Neuronal stem cell (in vitro differentiated cells): ENCODE measurements around the gene DLG2.

Experiments used
- DNase-seq: peaks from one replicate; pipeline ENCODE4 v3.0.0-alpha.2; 2013; ENCODE audit warnings: low spot score
- H2AFZ ChIP-seq: one replicate; pipeline ENCODE4 v1.6.1; 2013; ENCODE audit warnings: mild to moderate bottlenecking, low read length, inconsistent platforms
- H2AK5ac ChIP-seq: 2 replicates; pipeline ENCODE4 v1.6.1; 2013; ENCODE audit warnings: low read depth, mild to moderate bottlenecking, inconsistent platforms, low read length, moderate library complexity, mixed read lengths
- H2BK120ac ChIP-seq: 2 replicates; pipeline ENCODE4 v1.6.1; 2013; ENCODE audit warnings: low read depth, mild to moderate bottlenecking, inconsistent platforms, low read length, moderate library complexity, mixed read lengths
- H2BK12ac ChIP-seq: one replicate; pipeline ENCODE4 v1.6.1; 2013; ENCODE audit warnings: low read length, inconsistent platforms
- H2BK15ac ChIP-seq: 2 replicates; pipeline ENCODE4 v1.6.1; 2013; ENCODE audit warnings: mild to moderate bottlenecking, low read length, inconsistent platforms, mixed read lengths
- H2BK5ac ChIP-seq: one replicate; pipeline ENCODE4 v1.6.1; 2013; ENCODE audit warnings: inconsistent platforms, mild to moderate bottlenecking, low read length, moderate library complexity
- H3K14ac ChIP-seq: one replicate; pipeline ENCODE4 v1.6.1; 2013; ENCODE audit warnings: low read length, inconsistent platforms
- H3K18ac ChIP-seq: 2 replicates; pipeline ENCODE4 v1.6.1; 2013; ENCODE audit warnings: low read length, inconsistent platforms
- H3K23ac ChIP-seq: 2 replicates; pipeline ENCODE4 v1.6.1; 2013; ENCODE audit warnings: low read depth, mild to moderate bottlenecking, mixed read lengths, low read length, inconsistent platforms; ENCODE audit not compliant: poor library complexity
- H3K27ac ChIP-seq: replicated peaks from 3 replicates; pipeline ENCODE4 v1.5.1; 2013; ENCODE audit warnings: low read length, inconsistent platforms
- H3K27me3 ChIP-seq, 3 experiments: 2 replicates each; pipeline ENCODE4 v1.6.1; 2013; ENCODE audit warnings: low read length in 3 of 3, mild to moderate bottlenecking in 2 of 3, inconsistent platforms in 1 of 3, low read depth in 1 of 3, mixed read lengths in 1 of 3, moderate library complexity in 1 of 3; ENCODE audit not compliant: control insufficient read depth in 3 of 3, insufficient read depth in 3 of 3
- H3K36me3 ChIP-seq, 2 donors: replicated peaks in 1 of 2; 2 replicates each; pipeline ENCODE4 v1.6.1; 2013; ENCODE audit warnings: low read length in 2 of 2; ENCODE audit not compliant: control insufficient read depth in 2 of 2, insufficient read depth in 2 of 2
- H3K4ac ChIP-seq: 2 replicates; pipeline ENCODE4 v1.6.1; 2013; ENCODE audit warnings: inconsistent platforms, mild to moderate bottlenecking, low read length, moderate library complexity
- H3K4me1 ChIP-seq, 2 donors: 1 replicate in 1 of 2; 2 replicates in 1 of 2; pipeline ENCODE4 v1.6.1; 2013; ENCODE audit warnings: low read length in 2 of 2, low read depth in 1 of 2; ENCODE audit not compliant: control insufficient read depth in 2 of 2, insufficient read depth in 1 of 2
- H3K4me2 ChIP-seq: one replicate; pipeline ENCODE4 v1.6.1; 2013; ENCODE audit warnings: mild to moderate bottlenecking, low read length, inconsistent platforms; ENCODE audit not compliant: insufficient read depth, poor library complexity, severe bottlenecking
- H3K4me3 ChIP-seq, 2 donors: 2 replicates each; pipeline ENCODE4 v1.5.1; 2013; ENCODE audit warnings: low read length in 2 of 2, mild to moderate bottlenecking in 2 of 2, inconsistent platforms in 1 of 2, moderate library complexity in 1 of 2
- H3K79me1 ChIP-seq: one replicate; pipeline ENCODE4 v1.6.1; 2013; ENCODE audit warnings: low read depth, mild to moderate bottlenecking, inconsistent platforms, low read length, moderate library complexity
- H3K9ac ChIP-seq: one replicate; pipeline ENCODE4 v1.6.1; 2013; ENCODE audit warnings: mild to moderate bottlenecking, low read depth, low read length, inconsistent platforms; ENCODE audit not compliant: poor library complexity
- H3K9me3 ChIP-seq, 2 donors: replicated peaks in 1 of 2; 2 replicates each; pipeline versions ENCODE3 to v1.6.1; 2013; ENCODE audit warnings: low read length in 2 of 2, mild to moderate bottlenecking in 2 of 2, inconsistent platforms in 1 of 2, low read depth in 1 of 2, mixed read lengths in 1 of 2, moderate library complexity in 1 of 2; ENCODE audit not compliant: control insufficient read depth in 2 of 2, insufficient read depth in 1 of 2
- H4K8ac ChIP-seq: one replicate; pipeline ENCODE4 v1.6.1; 2013; ENCODE audit warnings: low read depth, mild to moderate bottlenecking, inconsistent platforms, low read length, moderate library complexity
- H4K91ac ChIP-seq: one replicate; pipeline ENCODE4 v1.6.1; 2013; ENCODE audit warnings: low read length, low read depth, mild to moderate bottlenecking, inconsistent platforms; ENCODE audit not compliant: poor library complexity
- WGBS, 2 donors: extraction: QIAGEN DNeasy Blood & Tissue Kit; methylation state at CpG; one replicate each; pipeline ENCODE4 v1.1.7; 2013; ENCODE audit warnings: missing lambda C conversion rate in 2 of 2, mixed read lengths in 1 of 2; ENCODE audit not compliant: insufficient read length in 2 of 2, insufficient replicate concordance in 1 of 2; ENCODE audit errors: extremely low coverage in 2 of 2; 5-methylcytosine and 5-hydroxymethylcytosine counted together

Gene DLG2

DNA sequence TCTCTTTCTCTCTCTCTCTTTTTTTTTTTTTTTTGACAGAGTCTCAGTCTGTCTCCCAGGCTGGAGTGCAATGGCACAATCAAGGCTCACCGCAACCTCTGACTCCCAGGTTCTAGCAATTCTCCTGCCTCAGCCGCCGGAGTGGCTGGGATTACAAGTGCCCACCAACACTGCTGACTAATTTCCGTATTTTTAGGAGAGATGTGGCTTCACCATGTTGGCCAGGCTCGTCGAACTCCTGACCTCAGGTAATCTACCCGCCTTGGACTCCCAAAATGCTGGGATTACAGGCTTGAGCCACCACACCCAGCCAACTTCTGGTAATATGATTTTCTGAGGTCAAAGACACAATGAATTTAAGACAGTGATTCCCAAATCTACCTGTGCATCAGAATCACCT is 1681.2 kb downstream of the DLG2 start:
- H3K14ac ChIP-seq: no peak overlapping the region
- H3K23ac ChIP-seq: no peak overlapping the region
- H2BK5ac ChIP-seq: no peak overlapping the region
- no peaks in the 10 kb centered on the region for H3K79me1 ChIP-seq
- H2BK120ac ChIP-seq: no peak overlapping the region
- no peak overlapping the region for H2AFZ ChIP-seq
- no peak overlapping the region for H3K4ac ChIP-seq
- WGBS, 2 donors: no CpG with 5 or more reads among the region's 7 CpGs
- no peak overlapping the region for H3K18ac ChIP-seq
- peaks cover 0 to 3% of the 10 kb centered on the region in 2 donors for H3K9me3 ChIP-seq
- H2BK15ac ChIP-seq: no peak overlapping the region
- no peak overlapping the region for H3K4me3 ChIP-seq
- H4K8ac ChIP-seq: no peak overlapping the region
- DNase-seq: no peak
- no peak overlapping the region for H2BK12ac ChIP-seq
- H2AK5ac ChIP-seq: no peak overlapping the region
- no peaks in the 10 kb centered on the region for H3K4me1 ChIP-seq
- H3K9ac ChIP-seq: no peak overlapping the region
- no peak overlapping the region for H3K27ac ChIP-seq
- H3K36me3 ChIP-seq: no peaks in the 10 kb centered on the region
- H3K27me3 ChIP-seq: no peaks in the 10 kb centered on the region
- no peak overlapping the region for H4K91ac ChIP-seq
- H3K4me2 ChIP-seq: no peak overlapping the region

DNA sequence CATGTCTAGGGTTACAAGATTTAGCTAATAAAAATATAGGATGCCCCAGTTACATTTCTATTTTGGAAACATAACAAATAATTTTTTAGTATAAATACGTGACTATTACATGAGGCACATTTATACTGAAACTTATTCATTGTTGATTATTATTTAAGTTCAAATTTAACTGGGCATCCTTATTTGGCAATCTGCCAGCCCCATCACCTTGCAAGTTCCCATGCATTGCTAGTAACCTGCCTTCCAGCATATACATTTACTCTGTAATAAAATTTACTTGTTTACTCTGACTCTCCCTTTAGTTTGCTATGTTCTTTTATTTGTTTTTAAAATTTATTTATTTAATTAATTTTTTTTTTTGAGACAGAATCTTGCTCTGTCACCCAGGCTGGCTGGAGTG is 1686.1 kb downstream of the DLG2 start:
- no peak overlapping the region for H3K27ac ChIP-seq
- no peak overlapping the region for H2BK5ac ChIP-seq
- no peaks in the 10 kb centered on the region for H3K4me1 ChIP-seq
- no peak overlapping the region for H3K4me2 ChIP-seq
- no peaks in the 10 kb centered on the region for H3K27me3 ChIP-seq
- no peak overlapping the region for H2AFZ ChIP-seq
- no peaks in the 10 kb centered on the region for H3K36me3 ChIP-seq
- no peak overlapping the region for H4K91ac ChIP-seq
- H3K9ac ChIP-seq: no peak overlapping the region
- no peaks in the 10 kb centered on the region for H3K79me1 ChIP-seq
- H2BK120ac ChIP-seq: no peak overlapping the region
- no peak overlapping the region for H2BK15ac ChIP-seq
- no peak overlapping the region for H2BK12ac ChIP-seq
- H4K8ac ChIP-seq: no peak overlapping the region
- no peak overlapping the region for H3K4me3 ChIP-seq
- no peak for DNase-seq
- no CpG with 5 or more reads among the region's 1 CpG for WGBS, 2 donors
- H3K14ac ChIP-seq: no peak overlapping the region
- H3K18ac ChIP-seq: no peak overlapping the region
- peaks cover 0 to 3% of the 10 kb centered on the region in 2 donors for H3K9me3 ChIP-seq
- H2AK5ac ChIP-seq: no peak overlapping the region
- no peak overlapping the region for H3K4ac ChIP-seq
- no peak overlapping the region for H3K23ac ChIP-seq

DNA sequence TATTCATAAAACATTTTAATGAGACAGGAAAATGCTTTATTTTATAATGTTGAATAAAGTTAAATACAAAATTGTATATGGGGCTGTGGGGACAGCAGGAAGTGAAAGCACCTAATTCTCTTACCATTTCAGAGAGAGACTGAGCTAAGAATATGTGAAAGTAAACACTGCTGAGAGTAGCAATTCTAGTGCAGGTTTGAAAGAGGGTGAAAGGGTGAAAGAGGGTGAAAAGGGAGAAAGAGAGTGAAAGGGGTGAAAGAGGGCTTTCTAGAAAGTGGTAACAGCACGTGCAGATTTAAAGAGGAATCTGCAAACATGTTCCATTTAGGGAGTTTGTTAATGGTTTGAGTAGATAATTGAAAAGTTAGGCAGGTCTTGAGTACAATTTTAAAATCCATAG is 1689.0 kb downstream of the DLG2 start:
- Histone ChIP-seq H3K4me3 (no peak overlapping the region), H2BK120ac (no peak overlapping the region), H3K14ac (no peak overlapping the region), H3K23ac (no peak overlapping the region), H2BK12ac (no peak overlapping the region), H3K27ac (no peak overlapping the region), H3K4me2 (no peak overlapping the region), H2BK5ac (no peak overlapping the region), H2AFZ (peak overlapping the region; percentile 12), H4K91ac (no peak overlapping the region), H3K18ac (no peak overlapping the region), H2AK5ac (no peak overlapping the region), H3K79me1 (no peaks in the 10 kb centered on the region), H3K4ac (no peak overlapping the region), H3K4me1 (no peaks in the 10 kb centered on the region), H3K9ac (no peak overlapping the region), H2BK15ac (no peak overlapping the region), H4K8ac (no peak overlapping the region), H3K36me3 (no peaks in the 10 kb centered on the region), H3K27me3 (no peaks in the 10 kb centered on the region), H3K9me3 (no peaks in the 10 kb centered on the region)
- WGBS, 2 donors: no CpG with 5 or more reads among the region's 1 CpG
- no peak for DNase-seq

DNA sequence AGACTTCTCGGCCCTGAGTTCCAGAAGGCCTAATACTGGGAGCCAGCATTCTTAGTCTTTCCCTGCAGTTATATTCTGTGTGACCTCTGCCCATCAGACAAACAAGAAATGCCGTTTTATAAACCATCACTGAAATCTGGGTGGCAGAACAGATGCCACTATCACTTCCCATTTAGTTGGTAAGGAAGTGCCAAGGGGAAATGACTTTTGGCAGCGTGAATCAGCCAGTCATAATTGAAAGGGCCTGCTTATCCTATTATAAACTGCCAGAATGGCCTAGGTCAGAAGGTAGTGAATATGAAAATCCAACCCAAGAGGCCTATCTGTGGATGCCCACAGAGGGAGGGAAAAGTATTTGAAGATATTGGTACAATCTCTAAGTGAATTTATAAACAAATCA is 1694.1 kb downstream of the DLG2 start:
- Histone ChIP-seq H3K79me1 (no peaks in the 10 kb centered on the region), H2AK5ac (no peak overlapping the region), H2AFZ (no peak overlapping the region), H3K4me3 (no peak overlapping the region), H3K9me3 (no peaks in the 10 kb centered on the region), H3K27me3 (no peaks in the 10 kb centered on the region), H2BK15ac (no peak overlapping the region), H3K36me3 (no peaks in the 10 kb centered on the region), H3K18ac (no peak overlapping the region), H3K27ac (no peak overlapping the region), H2BK120ac (no peak overlapping the region), H3K14ac (no peak overlapping the region), H3K4me2 (no peak overlapping the region), H3K23ac (no peak overlapping the region), H3K4me1 (no peaks in the 10 kb centered on the region), H4K8ac (no peak overlapping the region), H4K91ac (no peak overlapping the region), H2BK5ac (no peak overlapping the region), H2BK12ac (no peak overlapping the region), H3K9ac (no peak overlapping the region), H3K4ac (no peak overlapping the region)
- WGBS, 2 donors: no CpG with 5 or more reads among the region's 3 CpGs
- DNase-seq: no peak
